H1 (cell line): ENCODE results near the gene TSPEAR.

Experiments used
- GABPA ChIP-seq: IDR thresholded peaks from 2 replicates; pipeline ENCODE4 v1.6.1; 2011; ENCODE audit warnings: mild to moderate bottlenecking, low read length, moderate library complexity, borderline replicate concordance; ENCODE audit not compliant: insufficient read depth
- TAF1 ChIP-seq: IDR thresholded peaks from 2 replicates; pipeline ENCODE4 v1.6.1; 2011; ENCODE audit warnings: mild to moderate bottlenecking, low read depth, low read length
- TEAD4 ChIP-seq: IDR thresholded peaks from 2 replicates; pipeline ENCODE4 v1.6.1; 2012; ENCODE audit warnings: low read depth, low read length, inconsistent platforms, mixed read lengths
- TF ChIP-seq, protein P1 (sequence below), 3 experiments: IDR thresholded peaks; 1 replicate in 2 of 3; 2 replicates in 1 of 3; pipeline versions ENCODE4 v1.5.1 to v1.6.1; 2011; ENCODE audit warnings: low read length in 3 of 3, mild to moderate bottlenecking in 3 of 3, inconsistent platforms in 2 of 3, low read depth in 1 of 3, moderate library complexity in 1 of 3; ENCODE audit not compliant: insufficient read depth in 1 of 3; ENCODE audit errors: control extremely low read depth in 1 of 3

DNA sequence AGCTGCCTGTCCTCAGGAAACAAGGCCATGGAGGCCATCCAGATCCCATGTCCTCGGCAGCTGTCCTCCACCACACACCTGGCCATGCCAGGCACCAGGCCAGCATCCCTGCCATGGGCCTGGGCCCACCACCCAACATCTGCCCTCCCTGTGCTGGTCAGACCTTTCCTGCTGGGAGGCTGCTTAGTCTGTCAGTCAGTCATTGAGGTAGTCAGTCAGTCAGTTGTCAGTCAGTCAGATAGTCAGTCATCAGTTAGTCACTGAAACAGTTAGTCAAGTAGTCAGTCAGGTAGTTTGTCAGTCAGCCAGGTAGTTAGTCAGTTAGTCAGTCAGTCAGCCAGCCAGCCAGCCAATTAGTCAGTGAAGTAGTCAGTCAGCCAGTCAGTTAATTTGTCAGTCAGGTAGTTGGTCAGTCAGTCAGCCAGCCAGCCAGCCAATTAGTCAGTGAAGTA is 188.6 kb downstream of the TSPEAR start:
- TF ChIP-seq, protein P1, sequence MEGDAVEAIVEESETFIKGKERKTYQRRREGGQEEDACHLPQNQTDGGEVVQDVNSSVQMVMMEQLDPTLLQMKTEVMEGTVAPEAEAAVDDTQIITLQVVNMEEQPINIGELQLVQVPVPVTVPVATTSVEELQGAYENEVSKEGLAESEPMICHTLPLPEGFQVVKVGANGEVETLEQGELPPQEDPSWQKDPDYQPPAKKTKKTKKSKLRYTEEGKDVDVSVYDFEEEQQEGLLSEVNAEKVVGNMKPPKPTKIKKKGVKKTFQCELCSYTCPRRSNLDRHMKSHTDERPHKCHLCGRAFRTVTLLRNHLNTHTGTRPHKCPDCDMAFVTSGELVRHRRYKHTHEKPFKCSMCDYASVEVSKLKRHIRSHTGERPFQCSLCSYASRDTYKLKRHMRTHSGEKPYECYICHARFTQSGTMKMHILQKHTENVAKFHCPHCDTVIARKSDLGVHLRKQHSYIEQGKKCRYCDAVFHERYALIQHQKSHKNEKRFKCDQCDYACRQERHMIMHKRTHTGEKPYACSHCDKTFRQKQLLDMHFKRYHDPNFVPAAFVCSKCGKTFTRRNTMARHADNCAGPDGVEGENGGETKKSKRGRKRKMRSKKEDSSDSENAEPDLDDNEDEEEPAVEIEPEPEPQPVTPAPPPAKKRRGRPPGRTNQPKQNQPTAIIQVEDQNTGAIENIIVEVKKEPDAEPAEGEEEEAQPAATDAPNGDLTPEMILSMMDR (IDR thresholded peaks at IDR 0.05; ENCODE audit: control extremely low read depth in 1 of 3, insufficient read depth in 1 of 3, low read depth in 1 of 3, low read length in 3 of 3), result no peak
- no peak for TF ChIP-seq TEAD4
- TF ChIP-seq TAF1, result no peak
- TF ChIP-seq GABPA, result no peak
